ENCODE measurements around the gene MCTP2.
A peak's percentile ranks its signal among the peaks of the same experiment; 100 is the strongest.

MCTP2 gene

DNA sequence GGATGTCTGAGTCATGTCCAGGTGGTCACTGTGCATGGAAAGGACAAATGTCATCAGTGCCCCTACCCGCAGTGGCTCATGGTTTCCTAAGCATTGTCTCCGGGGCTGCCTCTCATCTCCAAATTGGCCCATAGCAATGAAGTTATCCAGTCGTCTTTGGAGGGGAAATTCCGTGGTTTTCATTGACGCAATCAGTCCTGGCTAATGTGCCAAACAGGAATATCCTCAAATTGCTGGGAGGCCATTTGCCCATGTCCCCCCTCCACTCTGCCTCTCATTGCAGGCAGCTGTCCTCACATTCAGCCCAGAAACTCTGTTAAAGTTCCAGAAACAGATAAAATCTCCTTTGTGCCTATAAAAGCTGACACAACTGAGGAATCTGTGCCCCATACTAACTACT, 81.6 kb downstream of the MCTP2 start:
- no peaks in the 10 kb centered on the region for H3K4me1 ChIP-seq
- no peak overlapping the region for H3K4me3 ChIP-seq
- no peak for DNase-seq (ENCODE audit: low spot score in 2 of 2)
- H3K27me3 ChIP-seq (ENCODE audit: low read depth): no peaks in the 10 kb centered on the region
- in situ Hi-C loops (cut with MboI; ENCODE audit: low sequenced_read_pairs): no loop called here
- H3K36me3 ChIP-seq (replicated peaks): no peaks in the 10 kb centered on the region
- H3K9me3 ChIP-seq: no peaks in the 10 kb centered on the region

DNA sequence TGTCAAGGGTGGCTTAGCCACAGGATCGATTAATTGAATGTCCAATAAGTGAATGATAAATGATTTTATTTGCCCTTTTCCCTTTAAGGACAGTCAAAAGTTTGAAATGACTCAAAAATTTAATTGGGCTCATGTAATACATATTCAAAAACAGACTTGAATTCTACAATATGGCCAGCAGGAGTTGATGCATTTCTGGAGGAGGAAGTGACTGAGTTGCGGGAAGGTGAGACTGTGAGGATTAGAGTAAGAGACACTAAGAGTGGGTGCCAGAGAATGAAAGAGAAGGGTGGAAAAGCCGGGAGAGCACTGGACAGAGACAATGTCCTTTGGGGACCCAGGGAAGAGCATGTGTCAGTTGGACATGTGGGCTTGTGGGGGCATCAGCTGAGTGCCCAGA, 83.3 kb downstream of the MCTP2 start:
- Histone ChIP-seq H3K36me3 (replicated peaks) (no peaks in the 10 kb centered on the region), H3K4me3 (no peak overlapping the region), H3K9me3 (no peaks in the 10 kb centered on the region), H3K27me3 (ENCODE audit: low read depth) (no peaks in the 10 kb centered on the region), H3K4me1 (no peaks in the 10 kb centered on the region)
- no peak for DNase-seq (ENCODE audit: low spot score in 2 of 2)
- in situ Hi-C loops (cut with MboI; ENCODE audit: low sequenced_read_pairs): no loop called here

DNA sequence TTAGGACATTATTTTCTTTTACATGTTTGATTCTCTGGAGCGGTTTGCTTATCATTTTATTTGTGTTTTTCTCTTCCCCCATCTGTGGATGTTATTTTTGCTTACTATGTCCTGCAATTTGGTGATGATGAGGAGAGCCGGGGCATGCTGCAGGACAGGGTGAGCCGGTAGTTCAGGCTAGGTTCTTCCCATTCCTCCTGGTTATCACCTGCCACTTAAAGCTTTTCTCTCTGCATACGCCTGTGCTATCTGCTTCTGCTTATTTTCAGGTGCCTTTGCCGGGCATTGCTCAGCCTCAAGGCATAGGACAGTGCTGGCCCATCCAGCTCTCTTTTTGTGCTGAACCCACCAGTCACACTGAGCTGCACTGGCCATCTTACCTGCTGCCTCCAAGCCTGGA, 85.8 kb downstream of the MCTP2 start:
- no peaks in the 10 kb centered on the region for H3K36me3 ChIP-seq (replicated peaks)
- no peak overlapping the region for H3K4me3 ChIP-seq
- in situ Hi-C loops (cut with MboI; ENCODE audit: low sequenced_read_pairs): no loop called here
- DNase-seq (ENCODE audit: low spot score in 2 of 2): no peak
- H3K9me3 ChIP-seq: no peaks in the 10 kb centered on the region
- H3K27me3 ChIP-seq (ENCODE audit: low read depth): no peaks in the 10 kb centered on the region
- no peaks in the 10 kb centered on the region for H3K4me1 ChIP-seq

DNA sequence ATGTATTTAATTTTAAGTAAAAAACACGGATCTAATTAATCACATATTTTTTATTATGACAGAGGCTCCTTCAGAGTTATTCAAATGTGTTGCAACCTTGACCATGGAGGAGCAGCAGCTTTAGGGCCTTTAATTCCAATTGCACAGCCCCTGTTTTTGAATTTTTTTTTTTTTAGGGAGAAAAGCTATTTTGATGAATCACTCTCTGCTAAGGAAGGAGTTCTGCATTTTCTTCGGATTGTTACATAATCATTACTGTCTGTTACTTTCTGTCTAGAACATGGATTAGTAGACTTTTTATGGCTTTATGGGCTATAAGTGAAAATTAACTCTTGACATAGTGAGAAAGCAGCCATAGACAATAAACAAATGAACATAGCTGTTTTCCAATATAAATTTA, 90.8 kb downstream of the MCTP2 start:
- DNase-seq (ENCODE audit: low spot score in 2 of 2): no peak
- H3K4me3 ChIP-seq: no peak overlapping the region
- H3K9me3 ChIP-seq: no peaks in the 10 kb centered on the region
- H3K4me1 ChIP-seq: no peaks in the 10 kb centered on the region
- no peaks in the 10 kb centered on the region for H3K36me3 ChIP-seq (replicated peaks)
- in situ Hi-C loops (cut with MboI; ENCODE audit: low sequenced_read_pairs): no loop called here
- H3K27me3 ChIP-seq (ENCODE audit: low read depth): no peaks in the 10 kb centered on the region

DNA sequence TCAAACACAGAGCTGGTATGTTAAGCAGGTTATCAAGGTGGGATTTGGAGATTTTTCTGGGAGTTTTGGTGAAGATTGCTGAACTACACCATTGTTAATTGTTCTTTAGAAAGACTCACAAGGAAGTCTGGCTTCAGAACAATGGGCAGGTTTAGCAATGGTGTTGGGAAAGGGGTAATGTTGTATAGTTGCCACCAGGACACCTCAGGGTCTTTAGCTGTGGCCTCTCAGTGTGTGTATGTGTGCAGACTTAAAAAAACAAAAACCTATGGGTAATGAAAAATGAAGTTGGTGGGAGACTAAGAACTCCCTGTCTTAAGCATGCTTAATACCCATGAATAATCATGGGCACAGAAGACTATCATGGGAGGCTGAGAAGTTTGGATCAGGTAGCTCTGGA, 91.7 kb downstream of the MCTP2 start:
- in situ Hi-C loops (cut with MboI; ENCODE audit: low sequenced_read_pairs): no loop called here
- Histone ChIP-seq H3K9me3 (no peaks in the 10 kb centered on the region), H3K4me3 (no peak overlapping the region), H3K4me1 (no peaks in the 10 kb centered on the region), H3K27me3 (ENCODE audit: low read depth) (no peaks in the 10 kb centered on the region), H3K36me3 (replicated peaks) (no peaks in the 10 kb centered on the region)
- DNase-seq (ENCODE audit: low spot score in 2 of 2): no peak

DNA sequence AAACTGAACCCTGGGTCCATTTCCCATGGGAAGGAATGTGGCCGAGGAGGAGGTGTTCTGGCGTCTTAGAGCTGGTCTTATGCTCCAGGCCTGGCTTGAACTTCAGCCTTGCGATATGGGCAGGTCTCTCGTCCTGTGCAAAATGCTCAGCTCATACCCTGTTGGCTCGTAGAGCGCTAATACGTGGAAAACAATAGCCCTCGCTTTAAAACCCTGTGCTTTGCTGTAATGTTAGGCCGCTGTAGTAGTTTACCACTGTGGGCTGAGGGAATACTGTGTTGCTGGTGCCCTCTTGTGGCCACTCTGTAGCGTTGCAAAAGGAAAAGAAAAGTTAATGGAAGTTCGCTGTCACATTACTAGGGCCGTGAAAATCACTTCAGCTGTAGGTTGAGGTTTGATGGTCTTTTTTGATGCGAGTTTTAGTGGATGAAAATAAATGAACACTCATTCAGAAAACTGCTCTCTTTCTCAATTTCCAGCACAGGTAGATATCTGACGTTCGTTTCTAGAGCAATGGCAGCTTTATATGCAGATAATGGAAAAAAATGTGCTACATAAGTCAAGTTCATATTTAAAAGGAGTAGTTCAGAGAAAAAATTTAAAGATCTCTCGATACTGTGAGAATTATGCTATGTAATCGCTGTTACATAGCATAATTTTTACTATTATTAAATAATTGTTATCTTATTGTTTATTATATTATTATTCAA, 92.9 kb downstream of the MCTP2 start:
- in situ Hi-C loops (cut with MboI; ENCODE audit: low sequenced_read_pairs): no loop called here
- no peak overlapping the region for H3K4me3 ChIP-seq
- peak; percentile 43 to 53 for DNase-seq (ENCODE audit: low spot score in 2 of 2)
- no peaks in the 10 kb centered on the region for H3K9me3 ChIP-seq
- H3K4me1 ChIP-seq: no peaks in the 10 kb centered on the region
- H3K36me3 ChIP-seq (replicated peaks): no peaks in the 10 kb centered on the region
- no peaks in the 10 kb centered on the region for H3K27me3 ChIP-seq (ENCODE audit: low read depth)

DNA sequence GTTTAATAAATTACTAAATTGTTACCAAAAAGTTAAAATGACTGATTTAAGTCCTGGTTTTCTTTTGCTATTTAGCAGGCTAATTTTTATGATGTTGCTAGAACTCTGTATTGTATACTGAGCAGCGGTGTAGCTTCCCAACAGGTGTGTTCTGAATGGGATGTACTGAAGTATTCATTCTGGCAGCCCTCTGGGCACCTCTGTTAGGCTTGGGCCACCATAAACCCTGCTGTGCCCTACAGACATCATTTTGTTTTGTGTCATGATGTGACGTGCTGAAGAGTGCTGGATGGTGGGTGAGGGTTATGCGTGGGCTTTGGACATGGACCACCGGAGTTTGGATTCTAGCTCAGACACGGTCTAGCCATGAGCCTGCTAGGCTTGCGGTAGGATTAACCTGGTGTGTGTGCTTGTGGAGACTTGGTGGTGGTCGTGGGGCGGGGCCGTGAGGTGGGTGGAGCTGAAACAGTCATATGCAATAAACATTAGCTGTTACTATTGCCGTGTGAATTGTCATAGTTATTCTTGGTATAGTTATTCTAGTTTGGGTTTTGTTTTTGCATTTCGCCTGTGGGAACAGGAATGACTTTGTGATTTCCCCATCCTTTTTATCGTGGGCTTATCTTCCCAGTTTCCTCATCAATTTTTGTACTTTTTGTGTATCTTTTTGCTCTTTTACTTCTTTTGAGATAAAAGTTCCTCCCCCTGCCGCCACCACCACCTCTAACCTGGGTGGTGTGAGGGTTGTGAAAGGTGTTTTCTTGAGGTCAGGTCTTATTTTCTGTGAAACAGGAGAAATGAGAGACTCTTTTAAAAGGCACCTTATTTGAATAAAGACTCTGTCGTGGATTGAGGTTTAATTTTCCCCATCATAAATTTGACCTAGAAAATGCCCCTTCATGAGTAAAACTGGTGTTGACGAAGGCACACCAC, 93.7 kb downstream of the MCTP2 start:
- Histone ChIP-seq H3K36me3 (replicated peaks) (no peaks in the 10 kb centered on the region), H3K4me1 (no peaks in the 10 kb centered on the region), H3K27me3 (ENCODE audit: low read depth) (no peaks in the 10 kb centered on the region), H3K4me3 (no peak overlapping the region), H3K9me3 (no peaks in the 10 kb centered on the region)
- DNase-seq (ENCODE audit: low spot score in 2 of 2): no peak
- in situ Hi-C loops (cut with MboI; ENCODE audit: low sequenced_read_pairs): no loop called here

DNA sequence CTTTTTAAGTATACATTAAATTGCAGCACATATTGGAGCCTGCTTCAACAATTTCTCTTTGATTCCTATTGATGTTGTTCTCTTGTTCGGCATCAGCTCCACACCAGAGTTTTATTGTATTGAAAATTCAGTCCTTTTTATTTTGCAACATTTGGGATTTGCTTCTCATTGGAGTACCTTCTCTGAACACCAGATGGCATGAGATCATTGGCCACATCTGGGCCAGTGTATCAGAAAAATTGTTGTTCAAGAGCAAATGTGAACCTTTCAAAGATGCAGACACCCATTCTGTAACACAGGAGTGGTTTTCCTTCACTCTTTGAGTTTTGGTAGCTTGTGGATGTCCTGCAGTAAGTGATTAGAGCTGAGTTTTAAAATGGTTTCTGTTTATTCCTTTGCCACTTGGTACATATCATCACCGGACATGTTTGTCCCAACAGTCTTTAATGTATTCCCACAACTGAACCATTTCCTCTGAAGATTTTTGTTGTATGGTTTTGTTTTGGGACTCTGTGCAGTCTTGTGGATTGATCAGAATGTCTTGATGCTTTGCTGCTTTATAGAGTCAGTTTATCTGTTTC, 96.1 kb downstream of the MCTP2 start:
- H3K9me3 ChIP-seq: no peaks in the 10 kb centered on the region
- no peaks in the 10 kb centered on the region for H3K27me3 ChIP-seq (ENCODE audit: low read depth)
- peak; percentile 8 for DNase-seq (ENCODE audit: low spot score in 2 of 2)
- no peaks in the 10 kb centered on the region for H3K36me3 ChIP-seq (replicated peaks)
- no peaks in the 10 kb centered on the region for H3K4me1 ChIP-seq
- no peak overlapping the region for H3K4me3 ChIP-seq
- in situ Hi-C loops (cut with MboI; ENCODE audit: low sequenced_read_pairs): no loop called here

DNA sequence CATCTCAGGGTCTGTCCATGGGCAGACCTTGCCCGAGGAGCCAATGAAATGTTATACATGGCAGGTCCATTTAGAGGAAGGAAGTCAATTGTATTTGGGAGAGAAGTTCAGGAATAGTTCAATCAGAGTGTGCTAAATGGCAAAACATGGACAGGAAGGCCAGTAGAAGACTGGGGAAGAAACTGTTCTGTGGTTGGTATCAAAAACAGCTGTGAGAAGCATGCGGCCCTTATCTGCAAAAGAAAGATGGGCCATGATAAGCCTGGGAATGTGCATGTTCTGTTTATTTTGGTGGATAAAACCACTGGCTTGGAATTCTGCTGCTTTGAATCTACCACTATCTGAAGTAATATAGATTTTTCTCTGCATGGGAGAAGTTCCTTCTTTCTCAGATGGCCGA, 100.4 kb downstream of the MCTP2 start:
- DNase-seq (ENCODE audit: low spot score in 2 of 2): no peak
- Histone ChIP-seq H3K4me1 (no peaks in the 10 kb centered on the region; the same call in 1 of the 2 replicates), H3K4me3 (no peak overlapping the region), H3K9me3 (no peaks in the 10 kb centered on the region), H3K36me3 (replicated peaks) (no peaks in the 10 kb centered on the region), H3K27me3 (ENCODE audit: low read depth) (no peaks in the 10 kb centered on the region)
- in situ Hi-C loops (cut with MboI; ENCODE audit: low sequenced_read_pairs): no loop called here

DNA sequence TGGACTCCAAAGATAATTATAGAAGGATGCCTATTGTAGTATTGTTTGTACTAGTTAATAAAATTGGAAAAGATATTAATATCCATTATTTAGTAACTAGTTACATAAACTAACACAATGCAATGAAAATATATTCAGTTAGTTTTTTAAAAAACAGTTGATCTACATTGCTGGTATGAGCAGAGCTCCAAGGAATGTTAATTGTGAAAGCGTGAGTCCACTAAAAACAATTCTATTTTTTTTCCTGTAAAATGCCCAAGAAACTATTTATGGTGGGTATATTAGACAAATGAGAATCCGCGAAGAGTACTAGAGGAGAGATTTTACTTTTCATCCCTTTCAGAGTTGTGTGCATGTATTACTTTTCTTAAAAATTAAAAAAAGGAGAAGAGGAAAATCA, 104.3 kb downstream of the MCTP2 start:
- no peaks in the 10 kb centered on the region for H3K9me3 ChIP-seq
- in situ Hi-C loops (cut with MboI; ENCODE audit: low sequenced_read_pairs): no loop called here
- H3K36me3 ChIP-seq (replicated peaks): no peaks in the 10 kb centered on the region
- no peaks in the 10 kb centered on the region for H3K27me3 ChIP-seq (ENCODE audit: low read depth)
- no peaks in the 10 kb centered on the region; the same call in 1 of the 2 replicates for H3K4me1 ChIP-seq
- DNase-seq (ENCODE audit: low spot score in 2 of 2): no peak
- no peak overlapping the region for H3K4me3 ChIP-seq

DNA sequence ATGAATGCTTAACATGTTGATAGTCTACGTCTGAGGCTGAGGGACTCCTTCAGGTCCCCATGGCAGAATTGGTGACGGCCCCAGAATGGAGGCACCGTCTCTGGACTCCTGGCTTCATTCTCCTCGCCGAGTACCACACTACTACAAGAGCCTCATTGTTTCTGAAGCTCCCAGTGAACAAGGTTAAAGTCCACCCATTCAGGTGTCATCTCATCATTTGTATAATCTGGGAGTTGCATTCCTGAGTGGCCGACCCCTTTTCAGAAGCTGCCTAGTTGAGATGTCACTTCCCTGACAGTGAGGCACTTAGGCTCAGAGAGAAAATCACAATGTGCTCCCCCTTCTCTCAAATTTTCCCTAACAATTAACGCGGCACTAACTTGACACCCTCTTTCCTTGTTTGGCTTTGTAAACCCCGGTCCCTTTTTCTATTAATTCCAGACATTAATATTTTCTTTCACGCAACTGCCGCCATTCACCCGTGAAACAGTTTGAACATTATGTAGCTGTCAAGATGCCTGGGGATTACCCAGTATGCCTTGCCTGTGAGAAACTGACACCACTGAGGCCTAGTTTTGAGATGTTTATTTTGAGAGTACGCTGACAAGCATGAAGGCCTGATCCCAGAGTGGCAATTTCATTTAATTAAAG, 105.6 kb downstream of the MCTP2 start:
- no peaks in the 10 kb centered on the region; the same call in 1 of the 2 replicates for H3K4me1 ChIP-seq
- H3K27me3 ChIP-seq (ENCODE audit: low read depth): no peaks in the 10 kb centered on the region
- H3K4me3 ChIP-seq: no peak overlapping the region
- no peaks in the 10 kb centered on the region for H3K9me3 ChIP-seq
- no peaks in the 10 kb centered on the region for H3K36me3 ChIP-seq (replicated peaks)
- in situ Hi-C loops (cut with MboI; ENCODE audit: low sequenced_read_pairs): no loop called here
- no peak for DNase-seq (ENCODE audit: low spot score in 2 of 2)

DNA sequence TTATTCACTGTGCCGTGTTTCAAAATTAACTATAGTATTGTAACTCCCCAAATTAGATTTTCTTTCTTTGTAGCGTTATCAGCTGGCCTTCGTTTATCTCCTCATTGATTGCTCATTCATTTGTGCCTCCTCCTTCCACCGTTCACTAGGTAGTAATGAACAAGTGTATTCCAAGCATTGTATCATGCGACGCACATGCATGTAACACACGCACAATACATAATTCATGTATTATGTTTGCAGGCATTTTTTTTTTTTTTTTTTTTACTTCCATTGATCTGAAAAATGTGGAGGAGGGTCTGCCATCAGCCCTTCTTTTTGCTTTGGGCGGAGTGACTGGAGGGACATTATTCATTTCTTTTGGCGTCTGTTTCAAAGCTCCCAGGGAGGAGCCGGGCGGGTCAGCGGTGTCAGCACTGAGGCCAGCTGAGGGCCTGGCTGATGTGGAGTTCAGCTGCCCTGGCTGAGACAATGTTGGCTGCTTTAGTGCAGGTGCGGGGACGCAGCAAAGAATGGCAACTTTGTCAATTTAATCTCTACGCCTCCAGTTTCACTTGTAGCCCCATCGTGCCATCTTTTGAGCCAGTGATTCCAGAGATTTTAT, 107.0 kb downstream of the MCTP2 start:
- Histone ChIP-seq H3K4me3 (no peak overlapping the region), H3K9me3 (no peaks in the 10 kb centered on the region), H3K4me1 (no peaks in the 10 kb centered on the region; the same call in 1 of the 2 replicates), H3K36me3 (replicated peaks) (no peaks in the 10 kb centered on the region), H3K27me3 (ENCODE audit: low read depth) (no peaks in the 10 kb centered on the region)
- in situ Hi-C loops (cut with MboI; ENCODE audit: low sequenced_read_pairs): no loop called here
- no peak for DNase-seq (ENCODE audit: low spot score in 2 of 2)

DNA sequence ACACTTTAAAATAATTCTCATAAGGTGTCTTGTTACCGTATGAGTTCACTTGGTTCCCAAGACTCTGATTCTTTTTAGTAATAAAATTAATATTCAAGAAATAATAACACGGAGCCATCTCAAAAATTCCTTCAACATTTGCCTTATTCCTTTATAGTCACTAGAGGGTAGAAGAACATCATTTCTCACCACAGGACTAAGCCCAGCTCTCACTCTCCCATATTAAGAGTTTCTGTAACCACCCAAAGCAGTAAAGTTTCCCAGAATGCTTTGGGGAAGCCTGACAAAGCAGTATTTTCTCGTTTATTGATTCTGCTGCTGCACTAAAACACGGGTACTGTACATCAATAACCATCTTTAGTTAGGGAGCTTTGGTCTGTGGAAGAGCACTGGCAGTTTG, 114.9 kb downstream of the MCTP2 start:
- DNase-seq (ENCODE audit: low spot score in 2 of 2): no peak
- H3K36me3 ChIP-seq (replicated peaks): no peaks in the 10 kb centered on the region

More for the DNA sequence above, 114.9 kb downstream of the MCTP2 start:
- in situ Hi-C loops (cut with MboI; ENCODE audit: low sequenced_read_pairs): no loop called here
- no peaks in the 10 kb centered on the region for H3K4me1 ChIP-seq
- no peaks in the 10 kb centered on the region for H3K27me3 ChIP-seq (ENCODE audit: low read depth)
- H3K9me3 ChIP-seq: no peaks in the 10 kb centered on the region; the same call in 1 of the 2 replicates
- no peak overlapping the region for H3K4me3 ChIP-seq

Data from HAP-1 (cell line).